OCI-LY7 (cell line): ENCODE results near the gene INTS7. TPM values are rescaled to one million over a fixed set of nuclear protein-coding genes. Genes with fewer than 3 reads are reported as not detected.
"Not testable (repeated sequence)": the region's sequence is repeated elsewhere in the genome, so short reads cannot be mapped to it uniquely, and the experiment has no call there.

ENCODE experiments used
- BruUV-seq: library from RNA; stranded (reverse); fragments of 400-500 nt; replicated peaks from 2 replicates; lab custom pipeline; 2021; lab: Mats Ljungman, UMichigan
- CTCF ChIA-PET: fragments of 300-600 bp; sonication (Branson Sonifier 250); formaldehyde crosslinking; loops from one replicate; lab custom pipeline; 2022; ENCODE audit warnings: antibody characterized with exemption; ENCODE audit not compliant: unreplicated experiment; lab: Charles Lee
- POLR2A ChIA-PET: fragments of 300-600 bp; sonication (Branson Sonifier 250); formaldehyde crosslinking; loops from one replicate; lab custom pipeline; 2022; ENCODE audit warnings: antibody characterized with exemption; lab: Charles Lee
- DNase-seq: peaks from one replicate; pipeline ENCODE4 v3.0.0-alpha.2; 2015; ENCODE audit warnings: low spot score
- H2AFZ ChIP-seq: fragments of 200-600 bp; sonication (generic), shearing (Covaris generic); 2 replicates; pipeline ENCODE4 v1.6.1; 2014; ENCODE audit warnings: mild to moderate bottlenecking, antibody characterized with exemption, low read length, moderate library complexity
- H3K27ac ChIP-seq: fragments of 200-600 bp; sonication (generic); 2 replicates; pipeline ENCODE4 v1.5.1; 2014; ENCODE audit warnings: mixed run types, low read depth, mild to moderate bottlenecking, moderate library complexity, low read length, inconsistent platforms; ENCODE audit not compliant: poor library complexity, severe bottlenecking
- H3K36me3 ChIP-seq: fragments of 200-600 bp; sonication (generic); 2 replicates; pipeline ENCODE4 v1.6.1; 2014; ENCODE audit warnings: mild to moderate bottlenecking, antibody characterized with exemption, low read length, moderate library complexity, mixed read lengths; ENCODE audit not compliant: insufficient read depth
- H3K4me1 ChIP-seq: fragments of 200-600 bp; sonication (generic); 2 replicates; pipeline ENCODE4 v1.5.1; 2014; ENCODE audit warnings: mild to moderate bottlenecking, low read length; ENCODE audit not compliant: insufficient read depth, poor library complexity, severe bottlenecking
- H3K4me2 ChIP-seq: fragments of 200-600 bp; sonication (generic); 2 replicates; pipeline ENCODE4 v1.6.1; 2014; ENCODE audit warnings: mild to moderate bottlenecking, low read length
- H3K4me3 ChIP-seq: fragments of 200-600 bp; sonication (generic); 2 replicates; pipeline ENCODE4 v1.5.1; 2014; ENCODE audit warnings: mild to moderate bottlenecking, low read depth, low read length; ENCODE audit not compliant: poor library complexity, severe bottlenecking
- H3K79me2 ChIP-seq: fragments of 200-600 bp; sonication (generic); 2 replicates; pipeline ENCODE4 v1.6.1; 2016; ENCODE audit warnings: low read depth, mild to moderate bottlenecking, low read length, moderate library complexity, mixed read lengths; ENCODE audit not compliant: insufficient read depth
- H3K9me2 ChIP-seq: fragments of 200-600 bp; sonication (generic); 2 replicates; pipeline ENCODE4 v1.6.1; 2016; ENCODE audit warnings: mild to moderate bottlenecking, low read length, mixed read lengths; ENCODE audit not compliant: insufficient read depth
- H3K9me3 ChIP-seq: fragments of 200-600 bp; sonication (generic); 2 replicates; pipeline ENCODE4 v1.6.1; 2014; ENCODE audit warnings: mild to moderate bottlenecking, mixed run types, low read length, mixed read lengths
- H4K20me1 ChIP-seq: fragments of 200-600 bp; sonication (generic); 2 replicates; pipeline ENCODE4 v1.6.1; 2014; ENCODE audit warnings: mild to moderate bottlenecking, antibody characterized with exemption, low read length, moderate library complexity, mixed read lengths; ENCODE audit not compliant: insufficient read depth
- EZH2phosphoT487 ChIP-seq: fragments of 200-600 bp; sonication (generic); IDR thresholded peaks from 2 replicates; pipeline ENCODE4 v1.6.1; 2018; ENCODE audit warnings: low read depth, borderline replicate concordance, mild to moderate bottlenecking, mixed run types, antibody characterized with exemption, low read length, moderate library complexity, mixed read lengths
- intact Hi-C: fragments of 100-400 bp; cut with micrococcal nuclease; formaldehyde crosslinking; loops from one replicate; pipeline ENCODE4 v1.10.0; 2022; ENCODE audit not compliant: unreplicated experiment
- total RNA-seq, 2 experiments: library from RNA; depleted of rRNA in 1 of 2; stranded (reverse); fragments of >200 nt in 1 of 2; shearing (Covaris generic) in 1 of 2; gene quantifications; 2 replicates each; pipeline ENCODE4 v1.2.3, GENCODE V29; 2014 to 2022
- TF ChIP-seq, protein P1 (sequence below): fragments of 200-600 bp; sonication (generic); conservative IDR thresholded peaks from 2 replicates; pipeline ENCODE4 v1.5.1; 2014; ENCODE audit warnings: mild to moderate bottlenecking, antibody characterized with exemption, low read length, moderate library complexity, mixed read lengths

The INTS7 gene
- total RNA-seq, 2 experiments from 2014 or later: 17.8 to 25.8 TPM

DNA sequence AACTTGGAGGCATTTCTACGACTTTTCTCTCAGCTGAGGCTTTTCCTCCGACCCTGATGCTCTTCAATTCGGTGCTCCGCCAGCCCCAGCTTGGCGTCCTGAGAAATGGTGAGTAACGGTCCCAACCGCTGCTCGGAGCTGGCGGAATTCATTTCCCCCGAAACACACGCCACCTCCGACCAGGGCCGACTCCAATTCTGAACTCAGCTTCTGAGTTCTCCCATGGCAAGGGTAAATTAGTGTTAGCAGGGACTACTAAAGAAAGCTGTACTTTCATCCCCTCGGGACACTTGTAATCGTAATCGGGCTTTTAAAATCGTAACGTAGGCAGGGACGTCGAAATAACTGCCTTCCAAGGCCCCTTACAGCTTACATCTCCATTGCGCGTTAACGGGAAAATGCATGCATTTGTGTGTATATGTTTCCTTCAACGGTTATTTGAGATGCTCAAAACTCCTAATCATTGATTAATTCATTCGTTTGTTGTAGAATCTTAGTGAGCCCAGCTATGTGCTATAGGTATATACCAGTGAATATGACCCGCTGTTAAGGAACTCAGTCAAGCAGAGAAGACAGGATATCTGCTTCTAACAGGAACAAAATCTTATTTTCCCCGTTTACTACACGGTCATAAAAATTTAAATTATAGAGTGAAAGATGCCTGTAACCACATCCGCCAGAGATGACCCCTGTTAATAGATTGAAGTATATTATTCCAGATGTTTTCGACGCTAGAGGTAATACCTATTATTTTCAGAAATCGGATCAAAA, 663 bp upstream of the INTS7 start:
- H3K79me2 ChIP-seq: peaks cover 93% of the 10 kb centered on the region
- TF ChIP-seq EZH2phosphoT487: no peak
- TF ChIP-seq, protein P1, sequence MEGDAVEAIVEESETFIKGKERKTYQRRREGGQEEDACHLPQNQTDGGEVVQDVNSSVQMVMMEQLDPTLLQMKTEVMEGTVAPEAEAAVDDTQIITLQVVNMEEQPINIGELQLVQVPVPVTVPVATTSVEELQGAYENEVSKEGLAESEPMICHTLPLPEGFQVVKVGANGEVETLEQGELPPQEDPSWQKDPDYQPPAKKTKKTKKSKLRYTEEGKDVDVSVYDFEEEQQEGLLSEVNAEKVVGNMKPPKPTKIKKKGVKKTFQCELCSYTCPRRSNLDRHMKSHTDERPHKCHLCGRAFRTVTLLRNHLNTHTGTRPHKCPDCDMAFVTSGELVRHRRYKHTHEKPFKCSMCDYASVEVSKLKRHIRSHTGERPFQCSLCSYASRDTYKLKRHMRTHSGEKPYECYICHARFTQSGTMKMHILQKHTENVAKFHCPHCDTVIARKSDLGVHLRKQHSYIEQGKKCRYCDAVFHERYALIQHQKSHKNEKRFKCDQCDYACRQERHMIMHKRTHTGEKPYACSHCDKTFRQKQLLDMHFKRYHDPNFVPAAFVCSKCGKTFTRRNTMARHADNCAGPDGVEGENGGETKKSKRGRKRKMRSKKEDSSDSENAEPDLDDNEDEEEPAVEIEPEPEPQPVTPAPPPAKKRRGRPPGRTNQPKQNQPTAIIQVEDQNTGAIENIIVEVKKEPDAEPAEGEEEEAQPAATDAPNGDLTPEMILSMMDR: no peak
- H3K4me1 ChIP-seq: peaks cover 63% of the 10 kb centered on the region
- H3K4me2 ChIP-seq: peak overlapping the region; percentile 94
- H2AFZ ChIP-seq: peak overlapping the region; percentile 7; the same call in 1 of the 2 replicates
- ChIA-PET CTCF (interaction anchor here (0.7 to 2.0 kb wide), 11 partner anchors 23 to 420 kb away, joined by 3 to 11 read pairs (median 3); partner anchors contain the start of gene NEK2), POLR2A (interaction anchor here (0.5 to 2.6 kb wide), 32 partner anchors 8 to 1011 kb away, joined by 3 to 30 read pairs (median 4); partner anchors contain the start of genes PACC1 and PPP2R5A)
- H3K27ac ChIP-seq: peak overlapping the region; percentile 80
- peak; percentile 52 for DNase-seq
- H3K9me3 ChIP-seq: peaks cover 4% of the 10 kb centered on the region; the same call in 1 of the 2 replicates
- no peaks in the 10 kb centered on the region for H3K9me2 ChIP-seq
- H4K20me1 ChIP-seq: peaks cover 55% of the 10 kb centered on the region
- intact Hi-C loops: loop anchor here (1.0 to 2.0 kb wide), 6 partner anchors 24 to 457 kb away; partner anchors contain the start of genes LPGAT1, PPP2R5A and SLC30A1
- TSS peak; percentile 66 for BruUV-seq
- H3K36me3 ChIP-seq: peaks cover 70% of the 10 kb centered on the region
- H3K4me3 ChIP-seq: peak overlapping the region; percentile 82

DNA sequence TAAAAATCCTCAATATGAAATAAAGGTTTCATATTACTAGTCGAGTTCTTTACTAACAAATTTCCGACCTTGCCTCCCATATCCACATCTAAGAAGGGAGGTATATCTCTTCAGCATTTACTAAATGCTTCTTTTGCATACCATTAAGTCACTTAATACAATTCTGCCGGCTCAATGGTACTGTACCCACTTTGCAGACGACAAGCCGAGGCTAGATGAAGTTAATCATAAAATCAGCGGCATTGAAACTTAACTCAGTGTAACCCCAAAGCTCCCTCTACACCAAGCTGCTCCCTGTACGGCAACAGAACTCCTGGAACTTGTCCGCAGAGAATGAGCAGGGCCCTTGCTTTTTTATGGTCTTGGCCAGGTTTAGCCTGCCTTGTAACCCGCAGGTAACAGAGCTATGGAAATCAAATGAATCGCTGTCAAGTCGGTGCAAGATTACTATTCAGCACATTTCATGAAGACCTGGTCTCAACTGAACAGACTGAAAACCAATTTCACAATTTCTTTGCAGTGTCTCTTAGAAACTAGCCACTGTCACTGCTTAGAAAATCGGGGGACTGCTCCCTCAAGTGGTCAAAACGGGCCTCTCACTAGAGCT, 738 bp downstream of the INTS7 start:
- Histone ChIP-seq H2AFZ (peak overlapping the region; percentile 17; the same call in 1 of the 2 replicates), H3K9me2 (no peaks in the 10 kb centered on the region), H3K9me3 (peaks cover 4% of the 10 kb centered on the region; the same call in 1 of the 2 replicates), H4K20me1 (peaks cover 47% of the 10 kb centered on the region), H3K4me2 (peak overlapping the region; percentile 88), H3K27ac (peak overlapping the region; percentile 80), H3K79me2 (peaks cover 93% of the 10 kb centered on the region), H3K4me1 (peaks cover 65% of the 10 kb centered on the region), H3K36me3 (peaks cover 65% of the 10 kb centered on the region), H3K4me3 (peak overlapping the region; percentile 82)
- POLR2A ChIA-PET: interaction anchor here (0.8 to 2.6 kb wide), 13 partner anchors 15 to 380 kb away, joined by 3 to 30 read pairs (median 6); partner anchors contain the start of genes PACC1 and PPP2R5A
- intact Hi-C loops: loop anchor here (1.0 to 2.0 kb wide), 6 partner anchors 22 to 455 kb away; partner anchors contain the start of genes LPGAT1, PPP2R5A and SLC30A1
- CTCF ChIA-PET: interaction anchor here (1.0 to 2.0 kb wide), 4 partner anchors 306 to 362 kb away, joined by 3 to 11 read pairs (median 6); no protein-coding TSS in a partner anchor
- no peak for DNase-seq
- BruUV-seq: TSS peak; percentile 73
- TF ChIP-seq EZH2phosphoT487: no peak

GRCh38 chr1:212030936-212031528, 4.3 kb downstream of the INTS7 start:
- peak overlapping the region; percentile 50 for H3K4me2 ChIP-seq

DNA sequence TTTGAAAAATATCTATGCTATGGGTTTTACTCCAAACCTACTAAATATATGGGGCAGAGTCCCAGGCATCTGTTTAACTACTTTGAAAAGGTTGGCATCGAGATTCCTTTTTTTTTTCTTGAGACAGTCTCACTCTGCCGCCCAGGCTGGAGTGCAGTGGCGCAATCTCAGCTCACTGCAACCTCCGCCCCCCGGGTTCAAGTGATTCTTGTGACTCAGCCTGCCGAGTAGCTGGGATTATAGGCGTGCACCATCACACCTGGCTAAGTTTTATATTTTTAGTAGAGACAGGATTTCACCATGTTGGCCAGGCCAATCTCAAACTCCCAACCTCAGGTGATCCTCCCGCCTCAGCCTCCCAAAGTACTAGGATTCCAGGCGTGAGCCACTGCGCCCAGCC, 7.6 kb downstream of the INTS7 start:
- H2AFZ ChIP-seq, CTCF ChIA-PET, H3K4me3 ChIP-seq, H3K4me2 ChIP-seq, DNase-seq, H3K27ac ChIP-seq, intact Hi-C loops, BruUV-seq, H3K9me2 ChIP-seq: not testable (repeated sequence)
- H3K79me2 ChIP-seq: peaks cover 100% of the 10 kb centered on the region
- peaks cover 31% of the 10 kb centered on the region for H3K4me1 ChIP-seq
- peaks cover 78% of the 10 kb centered on the region for H3K36me3 ChIP-seq
- peaks cover 29% of the 10 kb centered on the region for H4K20me1 ChIP-seq
- POLR2A ChIA-PET: interaction anchor here (0.7 kb wide), 1 partner anchor 338 kb away, joined by 4 read pairs; no protein-coding TSS in a partner anchor
- peaks cover 12% of the 10 kb centered on the region for H3K9me3 ChIP-seq

More at GRCh38 chr1:212030936-212031528, 4.3 kb downstream of the INTS7 start:
- TF ChIP-seq, protein P1: no peak
- no peak for TF ChIP-seq EZH2phosphoT487
- BruUV-seq: no TSS peak
- no peak for DNase-seq
- ChIA-PET CTCF (no interaction called here), POLR2A (interaction anchor here (0.6 to 1.2 kb wide), 3 partner anchors 18 to 333 kb away, joined by 3 to 4 read pairs (median 3); no protein-coding TSS in a partner anchor)
- Histone ChIP-seq H3K9me2 (no peaks in the 10 kb centered on the region), H3K9me3 (peaks cover 4% of the 10 kb centered on the region; the same call in 1 of the 2 replicates), H3K4me1 (peaks cover 44% of the 10 kb centered on the region), H2AFZ (no peak overlapping the region), H4K20me1 (peaks cover 31% of the 10 kb centered on the region), H3K36me3 (peaks cover 57% of the 10 kb centered on the region), H3K4me3 (no peak overlapping the region), H3K27ac (no peak overlapping the region), H3K79me2 (peaks cover 93% of the 10 kb centered on the region)
- intact Hi-C loops: no loop called here
